Bronchial epithelial cell (primary cell): ENCODE measurements around the gene RUNX2. TPM values are rescaled to one million over a fixed set of nuclear protein-coding genes. Genes with fewer than 3 reads are reported as not detected.

ENCODE experiments used
- DNase-seq: peaks from one replicate; pipeline ENCODE4 v3.0.0-alpha.2; 2010; ENCODE audit warnings: low read depth
- FAIRE-seq: peaks from 2 replicates; lab custom pipeline; 2011; peaks lifted over from hg19 to GRCh38; lab: Jason Lieb, UNC
- H3K27me3 ChIP-seq: 2 replicates; pipeline ENCODE4 v1.5.1; 2011; ENCODE audit warnings: low read length; ENCODE audit not compliant: control insufficient read depth, insufficient read depth
- H3K36me3 ChIP-seq: 2 replicates; pipeline ENCODE4 v1.5.1; 2011; ENCODE audit warnings: low read length; ENCODE audit not compliant: control insufficient read depth, insufficient read depth
- H3K4me3 ChIP-seq: 2 replicates; pipeline ENCODE4 v1.5.1; 2011; ENCODE audit warnings: mild to moderate bottlenecking, low read depth, low read length, control low read depth
- CTCF ChIP-seq: IDR thresholded peaks from 2 replicates; pipeline ENCODE4 v1.5.1; 2011; ENCODE audit warnings: mild to moderate bottlenecking, moderate library complexity, low read length, control low read depth, inconsistent platforms; ENCODE audit not compliant: insufficient read depth, severe bottlenecking
- total RNA-seq: library from RNA; depleted of rRNA; stranded (reverse); fragments of >200 nt; gene quantifications from 2 replicates; pipeline ENCODE4 v1.2.1, GENCODE V29; 2014

The RUNX2 gene
- total RNA-seq, 1 donor from 2014 or later = 0.79 TPM

- Histone ChIP-seq H3K27me3 (no peaks in the 10 kb centered on the region), H3K4me3 (no peak overlapping the region), H3K36me3 (no peaks in the 10 kb centered on the region)
- TF ChIP-seq CTCF = no peak
- no peak for FAIRE-seq
- no peak for DNase-seq
Observed at GRCh38 chr6:45688180-45688579, 360.1 kb downstream of the RUNX2 start.

GRCh38 chr6:45689926-45690615 lies 361.9 kb downstream of the RUNX2 start:
- no peak for DNase-seq
- Histone ChIP-seq H3K4me3 (no peak overlapping the region), H3K36me3 (no peaks in the 10 kb centered on the region), H3K27me3 (no peaks in the 10 kb centered on the region)
- FAIRE-seq = peak; percentile 13
- no peak for TF ChIP-seq CTCF

- H3K27me3 ChIP-seq = no peaks in the 10 kb centered on the region
- H3K36me3 ChIP-seq = no peaks in the 10 kb centered on the region
- DNase-seq (peak; percentile 41), FAIRE-seq (peak; percentile 50)
- H3K4me3 ChIP-seq = no peak overlapping the region
- TF ChIP-seq CTCF = no peak
Observed at GRCh38 chr6:45690846-45691245, 362.7 kb downstream of the RUNX2 start.

GRCh38 chr6:45691426-45691825 lies 363.3 kb downstream of the RUNX2 start:
- H3K4me3 ChIP-seq = no peak overlapping the region
- H3K27me3 ChIP-seq = no peaks in the 10 kb centered on the region
- no peaks in the 10 kb centered on the region for H3K36me3 ChIP-seq
- peak; percentile 41 for DNase-seq
- FAIRE-seq = no peak
- no peak for TF ChIP-seq CTCF

- Histone ChIP-seq H3K4me3 (no peak overlapping the region), H3K36me3 (no peaks in the 10 kb centered on the region), H3K27me3 (no peaks in the 10 kb centered on the region)
- FAIRE-seq = no peak
- no peak for DNase-seq
- TF ChIP-seq CTCF = no peak
Observed at GRCh38 chr6:45692021-45692420, 363.9 kb downstream of the RUNX2 start.

GRCh38 chr6:45696738-45697137 lies 368.6 kb downstream of the RUNX2 start:
- Histone ChIP-seq H3K4me3 (no peak overlapping the region), H3K36me3 (no peaks in the 10 kb centered on the region), H3K27me3 (no peaks in the 10 kb centered on the region)
- DNase-seq (peak; percentile 37), FAIRE-seq (no peak)
- no peak for TF ChIP-seq CTCF
